RWPE2 (cell line): ENCODE measurements around the gene VRTN.
A peak's percentile ranks its signal among the peaks of the same experiment; 100 is the strongest.

Experiments used
- ATAC-seq: fragments of 200-7000 bp; cut with Tn5 transposase; 3 replicates; pipeline ENCODE4 v1.9.1; 2021; ENCODE audit warnings: low read depth
- DNase-seq: peaks from one replicate; pipeline ENCODE4 v3.0.0-alpha.2; 2020; ENCODE audit warnings: low spot score
- H3K27ac ChIP-seq: fragments of 450-650 bp; 2 replicates; pipeline ENCODE4 v1.5.1; 2017; ENCODE audit warnings: mild to moderate bottlenecking; ENCODE audit not compliant: poor library complexity, severe bottlenecking
- H3K27me3 ChIP-seq: fragments of 250-450 bp; sonication (Bioruptor Pico); 2 replicates; pipeline ENCODE4 v1.5.1; 2021; ENCODE audit warnings: mild to moderate bottlenecking, moderate library complexity; ENCODE audit not compliant: insufficient read depth, poor library complexity, severe bottlenecking
- H3K36me3 ChIP-seq: fragments of 250-450 bp; sonication (Bioruptor Pico); 2 replicates; pipeline ENCODE4 v1.5.1; 2020; ENCODE audit warnings: low read depth, mild to moderate bottlenecking, moderate library complexity
- H3K4me1 ChIP-seq: fragments of 250-450 bp; sonication (Bioruptor Pico); 2 replicates; pipeline ENCODE4 v1.5.1; 2021; ENCODE audit warnings: mild to moderate bottlenecking, moderate library complexity; ENCODE audit not compliant: insufficient read depth, poor library complexity, severe bottlenecking
- H3K4me3 ChIP-seq: fragments of 250-450 bp; sonication (Bioruptor Pico); 2 replicates; pipeline ENCODE4 v1.5.1; 2021; ENCODE audit warnings: mild to moderate bottlenecking, moderate library complexity; ENCODE audit not compliant: severe bottlenecking
- H3K9me3 ChIP-seq: fragments of 250-450 bp; sonication (Bioruptor Pico); 2 replicates; pipeline ENCODE4 v1.5.1; 2021; ENCODE audit warnings: mild to moderate bottlenecking, moderate library complexity; ENCODE audit not compliant: severe bottlenecking
- TF ChIP-seq, protein P1 (sequence below): fragments of 450-650 bp; IDR thresholded peaks from one replicate; pipeline ENCODE4 v1.5.1; 2017; ENCODE audit warnings: mild to moderate bottlenecking, moderate library complexity; ENCODE audit not compliant: poor library complexity, severe bottlenecking

VRTN gene

DNA sequence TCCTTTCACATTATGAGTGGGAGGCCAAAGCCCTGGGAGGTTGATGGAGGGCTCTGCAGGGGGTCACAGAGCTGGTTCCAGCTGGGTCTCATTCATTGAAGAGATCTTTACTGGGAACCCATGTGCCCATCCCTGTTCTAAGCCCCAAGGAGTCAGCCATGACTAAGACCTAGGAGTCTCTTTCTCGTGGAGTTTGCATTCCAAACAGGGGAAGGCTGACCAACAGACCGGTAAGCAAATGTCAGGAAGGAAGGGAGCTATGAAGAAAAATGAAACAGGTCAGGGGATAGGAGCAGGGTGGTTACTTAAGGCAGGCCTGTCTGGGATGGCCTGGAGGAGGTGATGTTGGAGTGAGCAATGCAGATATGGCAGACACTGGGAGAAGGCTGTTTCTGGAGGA is 46.3 kb downstream of the VRTN start:
- peaks cover 13% of the 10 kb centered on the region for H3K27me3 ChIP-seq
- no peaks in the 10 kb centered on the region for H3K4me1 ChIP-seq
- no peaks in the 10 kb centered on the region for H3K36me3 ChIP-seq
- H3K27ac ChIP-seq: no peak overlapping the region
- no peak overlapping the region for H3K4me3 ChIP-seq
- H3K9me3 ChIP-seq: no peaks in the 10 kb centered on the region
- TF ChIP-seq, protein P1, sequence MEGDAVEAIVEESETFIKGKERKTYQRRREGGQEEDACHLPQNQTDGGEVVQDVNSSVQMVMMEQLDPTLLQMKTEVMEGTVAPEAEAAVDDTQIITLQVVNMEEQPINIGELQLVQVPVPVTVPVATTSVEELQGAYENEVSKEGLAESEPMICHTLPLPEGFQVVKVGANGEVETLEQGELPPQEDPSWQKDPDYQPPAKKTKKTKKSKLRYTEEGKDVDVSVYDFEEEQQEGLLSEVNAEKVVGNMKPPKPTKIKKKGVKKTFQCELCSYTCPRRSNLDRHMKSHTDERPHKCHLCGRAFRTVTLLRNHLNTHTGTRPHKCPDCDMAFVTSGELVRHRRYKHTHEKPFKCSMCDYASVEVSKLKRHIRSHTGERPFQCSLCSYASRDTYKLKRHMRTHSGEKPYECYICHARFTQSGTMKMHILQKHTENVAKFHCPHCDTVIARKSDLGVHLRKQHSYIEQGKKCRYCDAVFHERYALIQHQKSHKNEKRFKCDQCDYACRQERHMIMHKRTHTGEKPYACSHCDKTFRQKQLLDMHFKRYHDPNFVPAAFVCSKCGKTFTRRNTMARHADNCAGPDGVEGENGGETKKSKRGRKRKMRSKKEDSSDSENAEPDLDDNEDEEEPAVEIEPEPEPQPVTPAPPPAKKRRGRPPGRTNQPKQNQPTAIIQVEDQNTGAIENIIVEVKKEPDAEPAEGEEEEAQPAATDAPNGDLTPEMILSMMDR: no peak
- peak; percentile 16; the same call in 1 of the 3 replicates for ATAC-seq
- DNase-seq: peak; percentile 19

DNA sequence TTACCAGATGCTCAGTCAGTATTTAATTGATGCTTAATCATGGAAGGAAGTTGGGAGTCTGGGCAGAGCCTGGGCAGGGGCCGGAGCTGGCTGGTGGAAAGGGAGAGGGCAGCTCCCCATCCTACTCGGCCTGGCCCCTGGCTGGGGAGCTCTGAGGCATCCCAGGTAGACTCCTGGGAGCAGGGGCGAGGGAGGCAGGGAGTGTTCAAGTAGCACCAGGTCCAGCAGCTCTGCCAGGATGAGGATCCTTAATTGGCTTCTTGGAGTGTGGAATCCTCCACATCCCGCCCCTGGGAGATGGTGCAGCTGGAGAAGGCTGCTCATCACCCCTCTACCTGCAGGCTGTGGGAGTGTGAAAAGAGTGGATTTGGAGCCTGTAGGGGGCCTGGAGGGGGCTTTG is 46.8 kb downstream of the VRTN start:
- DNase-seq (no peak), ATAC-seq (no peak)

DNA sequence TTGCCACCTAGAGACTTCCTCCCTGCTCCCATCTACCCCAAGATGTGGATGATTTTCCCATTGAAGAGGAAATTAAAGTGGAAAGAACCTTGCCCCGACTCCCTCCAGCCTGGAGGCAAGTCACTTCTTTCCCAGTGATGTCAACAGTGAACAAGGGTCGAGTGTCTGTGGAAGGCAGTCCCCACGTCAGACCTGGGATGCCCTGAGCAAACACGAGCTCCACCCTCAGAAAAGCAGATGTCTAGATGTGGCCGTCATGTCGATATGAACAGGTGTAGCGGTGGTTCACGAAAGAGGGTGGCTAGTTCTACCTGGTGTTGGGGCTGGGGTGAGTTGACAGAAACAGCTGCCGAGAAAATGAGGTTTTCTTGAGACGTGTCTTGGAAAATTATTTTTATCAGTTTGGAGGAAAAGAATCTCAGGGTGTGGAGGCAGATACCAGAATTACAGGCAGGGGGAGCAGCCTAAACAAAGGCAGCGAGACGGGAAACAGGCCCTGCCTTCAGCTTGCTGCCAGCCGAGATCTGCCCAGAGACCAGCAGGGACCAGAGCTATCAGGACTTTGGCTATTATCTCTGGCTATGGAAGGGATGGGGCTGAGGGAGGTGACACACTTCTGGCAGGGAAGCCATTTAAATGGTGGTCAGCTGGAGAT is 51.9 kb downstream of the VRTN start:
- H3K27me3 ChIP-seq: peaks cover 7% of the 10 kb centered on the region
- H3K4me3 ChIP-seq: no peak overlapping the region
- no peaks in the 10 kb centered on the region for H3K36me3 ChIP-seq
- H3K9me3 ChIP-seq: no peaks in the 10 kb centered on the region
- TF ChIP-seq, protein P1: no peak
- DNase-seq (peak; percentile 42), ATAC-seq (peak; percentile 45; the same call in 2 of the 3 replicates)
- no peak overlapping the region for H3K27ac ChIP-seq
- H3K4me1 ChIP-seq: no peaks in the 10 kb centered on the region

More for the DNA sequence above, 46.8 kb downstream of the VRTN start:
- H3K36me3 ChIP-seq: no peaks in the 10 kb centered on the region
- no peaks in the 10 kb centered on the region for H3K4me1 ChIP-seq
- TF ChIP-seq, protein P1: no peak
- H3K4me3 ChIP-seq: no peak overlapping the region
- H3K9me3 ChIP-seq: no peaks in the 10 kb centered on the region
- peaks cover 13% of the 10 kb centered on the region for H3K27me3 ChIP-seq
- no peak overlapping the region for H3K27ac ChIP-seq

DNA sequence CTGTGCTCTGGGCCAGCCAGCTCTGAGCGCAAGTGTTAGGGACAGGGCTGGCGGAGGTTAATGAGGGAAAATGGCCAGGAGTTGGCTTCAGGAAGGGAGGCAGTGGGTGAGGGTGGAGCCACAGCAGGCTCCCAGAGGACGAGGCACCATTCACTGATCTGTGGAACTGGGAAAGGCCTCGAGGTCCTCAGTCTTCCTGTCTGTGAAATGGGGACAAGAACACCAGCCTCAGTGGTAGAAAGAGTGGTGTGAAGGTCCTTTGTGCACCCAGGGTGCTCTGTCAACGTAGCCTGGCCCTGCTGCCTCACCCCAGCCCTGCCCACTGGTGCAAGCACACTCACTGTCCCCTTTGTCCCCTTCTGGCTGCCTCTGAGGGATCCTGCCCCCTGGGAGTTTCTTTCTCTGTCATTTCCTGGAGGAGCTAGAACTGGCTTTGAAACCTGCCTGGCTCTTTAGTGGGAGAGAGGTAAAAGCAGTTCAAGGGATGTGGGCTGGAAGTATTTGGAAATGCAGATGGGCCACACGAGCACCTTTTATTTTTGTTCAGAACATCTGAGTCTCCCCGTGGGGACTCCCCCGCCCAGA is 52.7 kb downstream of the VRTN start:
- no peak overlapping the region for H3K27ac ChIP-seq
- no peaks in the 10 kb centered on the region for H3K36me3 ChIP-seq
- DNase-seq: no peak
- H3K4me3 ChIP-seq: no peak overlapping the region
- TF ChIP-seq, protein P1: no peak
- peaks cover 7% of the 10 kb centered on the region for H3K27me3 ChIP-seq
- no peak for ATAC-seq
- no peaks in the 10 kb centered on the region for H3K9me3 ChIP-seq
- H3K4me1 ChIP-seq: no peaks in the 10 kb centered on the region

DNA sequence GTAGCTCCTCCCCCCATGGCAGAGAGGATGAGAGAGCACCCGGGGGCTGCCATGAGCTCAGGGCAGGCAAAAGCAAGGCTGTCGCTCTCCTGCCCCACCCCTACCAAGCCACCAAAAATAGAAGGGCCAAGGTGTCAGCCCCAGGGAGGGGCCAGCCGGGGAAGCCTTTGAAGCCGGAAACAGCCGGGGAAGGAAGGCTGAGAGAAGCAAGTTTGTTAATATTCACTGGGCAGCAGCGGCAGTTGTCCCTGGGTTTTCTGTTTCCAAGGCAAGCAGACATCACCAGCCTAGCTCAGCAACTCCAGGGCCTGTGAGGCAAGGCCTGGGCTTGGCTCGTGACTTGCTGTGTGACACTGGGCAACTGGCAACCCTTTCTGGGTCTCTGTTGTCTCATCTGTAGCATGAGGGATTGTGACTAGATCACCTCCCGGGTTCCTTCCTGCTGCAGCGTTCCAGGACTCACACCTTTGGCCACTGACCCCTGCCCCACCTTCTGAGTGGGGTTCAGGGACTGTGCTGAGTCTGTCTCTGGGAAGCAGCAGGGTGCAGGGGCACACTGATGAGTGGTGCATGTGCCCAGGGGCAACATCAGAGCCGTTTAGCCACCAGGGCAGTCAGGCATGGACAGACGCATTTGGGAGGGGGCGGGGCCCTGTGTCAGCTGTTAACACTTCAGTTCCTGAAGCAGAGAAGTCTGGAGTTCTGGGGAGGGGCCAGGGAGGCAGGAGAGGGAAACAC is 53.4 kb downstream of the VRTN start:
- DNase-seq: peak; percentile 68
- no peak overlapping the region for H3K4me3 ChIP-seq

More for the DNA sequence above, 53.4 kb downstream of the VRTN start:
- Histone ChIP-seq H3K4me1 (no peaks in the 10 kb centered on the region), H3K27ac (no peak overlapping the region), H3K27me3 (peaks cover 7% of the 10 kb centered on the region), H3K9me3 (no peaks in the 10 kb centered on the region), H3K36me3 (no peaks in the 10 kb centered on the region)
- ATAC-seq: peak; percentile 22; the same call in 1 of the 3 replicates
- TF ChIP-seq, protein P1: no peak
